ENCODE data around the gene PLOD2.
A peak's percentile ranks its signal among the peaks of the same experiment; 100 is the strongest.

The PLOD2 gene

DNA sequence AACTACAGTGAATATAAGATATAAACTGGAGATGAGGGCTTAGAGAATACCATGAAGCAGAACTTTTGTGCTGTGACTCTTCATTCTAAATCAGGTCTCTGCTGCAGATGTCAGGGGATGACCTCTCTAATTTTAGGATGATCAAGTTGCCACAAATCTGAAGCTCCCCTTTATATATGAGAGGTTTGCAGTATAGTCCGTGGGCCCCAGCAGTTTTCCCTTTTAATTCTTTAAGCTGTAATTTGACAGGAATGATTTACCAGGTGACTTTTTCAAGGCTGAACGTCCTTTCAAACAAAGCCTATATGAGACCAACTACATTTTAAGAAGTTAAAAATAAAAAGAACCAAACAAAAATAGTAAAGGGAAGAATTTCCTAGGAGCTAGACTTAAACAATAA lies 4.9 kb upstream of the PLOD2 start:
- DNase-seq, result no peak

DNA sequence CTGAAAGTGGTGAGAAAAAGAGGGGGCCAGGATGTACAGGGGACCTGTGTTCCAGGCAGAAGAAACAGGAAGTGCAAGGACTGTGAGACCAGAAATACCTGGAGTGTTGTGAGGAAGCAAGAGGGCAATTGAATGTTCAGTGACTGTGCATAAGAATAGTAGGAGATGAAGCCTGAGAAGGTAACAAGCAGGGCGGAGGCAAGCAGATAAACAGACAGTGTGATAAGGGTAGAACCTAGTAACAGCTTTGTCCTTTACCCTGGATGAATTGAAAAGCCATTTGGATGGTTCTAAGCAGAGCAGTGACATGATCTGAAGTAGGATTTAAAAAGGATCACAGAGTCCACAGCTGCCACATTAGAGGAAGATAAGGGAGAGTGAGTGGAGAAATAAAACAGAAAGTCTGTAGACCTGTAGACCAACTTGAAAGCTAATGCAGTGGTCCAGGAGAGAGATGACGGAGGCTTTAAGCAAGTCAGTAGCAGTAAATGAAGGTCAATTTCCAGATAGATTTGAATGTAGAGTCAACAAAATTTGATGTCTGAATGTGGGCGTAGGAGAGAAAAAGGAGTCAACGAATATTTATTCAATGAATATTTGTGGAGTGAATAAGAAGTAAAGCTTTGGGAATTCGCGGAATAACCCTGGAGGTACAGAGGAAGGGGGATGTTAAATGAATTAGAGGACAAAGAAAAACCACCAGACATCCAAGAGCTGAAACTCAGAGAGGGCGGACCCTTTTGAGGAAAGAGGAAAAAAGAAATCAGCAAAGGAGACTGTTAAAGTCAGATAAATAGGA lies 4.2 kb upstream of the PLOD2 start:
- DNase-seq, result peak; percentile 42

- DNase-seq, result no peak
These were observed 3.5 kb upstream of the PLOD2 start for GRCh38 chr3:146164506-146164905.

DNA sequence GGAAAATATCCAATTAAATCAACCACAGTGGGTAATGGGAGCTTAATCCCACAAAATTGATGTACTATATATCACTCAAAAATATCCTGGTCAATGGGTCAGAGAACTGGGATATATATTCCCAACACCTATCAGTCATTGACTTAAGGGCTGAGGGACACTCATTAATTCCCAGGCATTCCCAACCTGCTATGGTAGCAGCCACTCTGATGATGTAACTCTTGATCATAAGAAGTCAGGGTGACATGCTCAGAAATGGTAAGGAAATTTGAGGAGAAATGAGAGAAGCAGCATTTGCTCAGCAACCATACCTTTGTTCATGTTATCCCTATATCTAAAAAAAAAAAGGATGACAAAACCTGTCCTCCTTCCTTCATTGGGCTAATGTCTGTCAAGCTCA lies 3.1 kb upstream of the PLOD2 start:
- no peak for DNase-seq

DNA sequence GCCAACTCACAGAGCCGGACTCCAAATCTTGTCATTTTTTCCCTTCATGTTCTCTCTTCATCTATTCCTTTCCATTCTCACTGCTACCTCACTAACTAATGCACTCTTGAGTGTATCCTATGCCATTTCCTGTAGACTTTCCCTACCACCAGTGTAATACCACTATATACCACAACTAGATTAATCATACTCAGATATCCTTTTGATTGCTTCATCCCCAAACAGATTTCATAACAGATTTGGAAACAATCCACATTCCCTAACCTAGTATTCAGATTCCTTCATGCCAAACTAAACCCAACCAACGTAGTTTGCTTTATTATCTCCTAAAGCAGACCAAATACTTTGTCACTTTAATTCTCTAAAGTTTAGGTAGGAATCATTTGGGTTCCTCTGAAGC lies 2.6 kb upstream of the PLOD2 start:
- DNase-seq, result no peak

GRCh38 chr3:146162561-146162960 lies 1.6 kb upstream of the PLOD2 start:
- DNase-seq, result no peak

DNA sequence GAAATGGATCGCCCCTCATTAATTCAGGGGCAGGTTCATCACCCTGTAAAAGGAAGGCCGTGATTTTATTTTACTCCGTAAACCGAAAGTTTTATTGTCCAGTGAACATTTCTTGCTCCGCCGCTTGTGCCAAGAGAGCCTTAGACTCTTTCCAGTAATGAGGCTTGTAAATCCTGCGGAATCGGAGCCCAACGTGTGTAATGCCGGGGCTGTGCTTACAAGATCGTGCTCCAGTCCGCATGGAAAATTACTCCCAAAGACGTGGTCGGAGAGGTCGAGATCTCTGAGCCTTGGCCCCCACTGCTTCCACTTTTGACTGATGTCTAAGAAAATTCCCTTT lies 649 bp upstream of the PLOD2 start:
- no peak for DNase-seq

- DNase-seq, result peak; percentile 86
These were observed 542 bp downstream of the PLOD2 start for GRCh38 chr3:146160321-146160963.

DNA sequence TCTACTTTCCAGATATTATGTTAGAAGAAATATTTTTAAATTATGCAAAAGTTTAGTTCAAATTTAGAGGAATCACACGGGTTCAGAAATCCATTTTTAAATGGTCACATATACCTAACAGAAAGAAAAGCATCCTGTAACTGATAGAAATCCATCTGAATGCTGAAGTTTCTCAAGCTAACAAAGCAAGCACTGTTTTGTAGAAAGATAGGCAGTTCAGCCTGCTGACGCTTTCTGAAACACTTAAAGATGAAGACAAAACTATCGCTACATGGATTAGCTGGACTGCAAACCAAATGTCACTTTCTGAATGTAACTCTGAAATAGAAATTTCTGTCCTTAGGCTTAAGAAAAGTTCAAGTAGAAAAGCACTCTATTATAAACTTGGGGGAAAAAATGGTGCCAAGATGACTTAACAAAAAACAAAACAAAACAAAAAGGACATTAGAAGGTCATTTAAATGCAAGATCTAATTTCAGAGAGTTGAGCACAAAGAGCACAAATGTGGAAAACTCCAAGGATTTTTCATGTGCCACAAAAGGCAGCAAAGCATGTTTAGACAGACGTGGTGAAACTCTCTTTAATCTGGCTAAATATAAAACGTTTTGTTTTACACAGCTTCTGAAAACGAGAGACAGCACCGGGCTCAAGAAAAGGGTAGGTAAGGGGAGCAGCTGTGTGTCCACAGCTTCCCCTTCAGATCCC lies 1.2 kb downstream of the PLOD2 start:
- peak; percentile 76 for DNase-seq

DNA sequence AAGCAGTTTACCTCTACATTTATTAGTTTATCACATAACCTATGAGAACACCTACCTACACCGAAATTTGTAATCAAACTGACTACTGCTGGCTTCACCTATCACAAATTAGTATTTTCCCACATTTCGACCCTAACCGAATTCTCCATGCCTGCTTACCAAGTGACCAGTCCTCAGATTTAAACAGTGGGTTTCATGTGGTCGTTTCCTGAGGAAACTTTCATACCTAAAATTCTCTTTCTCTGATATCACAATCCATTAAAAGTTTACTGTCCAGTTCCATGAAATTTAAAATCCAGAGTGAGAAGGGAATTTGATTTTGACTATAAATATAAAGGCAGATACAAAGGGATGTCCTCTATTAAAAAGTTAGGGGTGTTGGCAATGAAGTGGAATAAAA lies 1.9 kb downstream of the PLOD2 start:
- DNase-seq, result peak; percentile 30

DNA sequence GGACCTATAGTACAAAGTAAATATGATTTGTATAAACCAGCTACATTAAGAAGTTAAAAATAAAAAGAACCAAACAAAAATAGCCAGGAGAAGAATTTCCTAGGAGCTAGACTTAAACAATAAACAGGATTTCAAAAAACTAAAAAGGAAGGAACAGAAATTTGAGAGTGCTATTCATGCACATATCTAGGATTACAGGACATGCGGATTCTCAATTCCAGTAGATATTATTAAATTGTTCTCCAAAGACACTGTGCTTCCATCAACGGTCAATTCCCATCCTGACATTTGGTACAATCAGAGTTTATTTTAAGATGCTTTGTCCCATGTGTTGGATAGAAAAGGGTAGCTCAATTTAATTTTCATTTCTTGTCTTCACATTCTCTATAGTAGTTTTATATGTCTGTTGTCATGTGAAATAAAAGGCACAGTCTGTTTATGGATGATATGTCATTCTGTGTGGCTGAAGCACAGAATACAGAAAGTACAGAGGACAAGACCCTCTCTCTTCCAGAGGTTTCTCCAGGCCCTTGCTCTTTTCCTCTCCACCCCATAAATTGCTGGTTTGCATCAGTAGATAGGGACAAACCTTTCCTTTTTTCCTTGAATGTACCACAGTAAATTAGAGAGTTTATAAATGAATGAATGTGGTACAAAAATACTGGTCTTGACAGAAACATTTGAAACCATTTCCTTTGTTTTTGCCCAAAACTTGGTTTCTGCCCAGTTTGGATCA lies 3.5 kb downstream of the PLOD2 start:
- peak; percentile 45 for DNase-seq

- DNase-seq, result peak; percentile 74
These were observed 4.2 kb downstream of the PLOD2 start for GRCh38 chr3:146156666-146157314.

DNA sequence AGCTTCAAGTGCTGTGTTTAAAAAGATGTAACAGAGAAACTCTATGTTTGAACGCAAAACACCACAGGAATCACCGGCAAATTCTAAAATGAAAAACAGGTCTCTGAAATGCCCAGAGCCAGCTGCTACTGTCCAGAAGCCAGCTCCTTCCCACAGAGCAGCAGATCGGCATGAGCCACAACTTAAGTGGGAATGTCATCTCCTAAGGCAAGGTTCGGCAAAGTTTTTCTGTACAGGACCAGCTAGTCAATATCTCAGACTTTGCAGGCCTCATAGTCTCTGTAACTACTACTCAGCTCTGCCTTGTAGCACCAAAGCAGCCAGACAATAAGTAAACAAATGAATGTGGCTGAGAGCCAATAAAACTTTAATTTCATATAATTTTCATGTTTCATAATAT lies 4.9 kb downstream of the PLOD2 start:
- DNase-seq, result peak; percentile 49

- peak; percentile 87 for DNase-seq
These were observed 6.0 kb downstream of the PLOD2 start for GRCh38 chr3:146154995-146155394.

DNA sequence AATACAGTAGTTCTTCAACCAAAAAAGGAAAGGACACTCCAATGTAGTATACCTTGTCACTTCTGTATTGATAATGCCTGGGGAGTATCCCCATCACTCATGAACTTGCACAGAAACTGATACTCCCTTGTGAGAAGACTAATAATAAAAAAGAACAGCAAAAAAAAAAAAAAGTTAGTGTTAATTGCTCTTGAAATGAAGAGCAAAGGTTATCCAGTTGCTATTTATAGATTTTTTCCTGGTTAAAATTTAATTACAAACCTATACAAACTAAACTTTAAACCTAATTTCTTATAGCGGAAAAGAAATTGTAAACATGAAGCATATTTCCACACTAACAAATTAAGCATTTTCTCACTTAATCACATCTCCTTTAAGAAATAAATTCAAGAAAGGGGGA lies 6.7 kb downstream of the PLOD2 start:
- DNase-seq, result no peak

DNA sequence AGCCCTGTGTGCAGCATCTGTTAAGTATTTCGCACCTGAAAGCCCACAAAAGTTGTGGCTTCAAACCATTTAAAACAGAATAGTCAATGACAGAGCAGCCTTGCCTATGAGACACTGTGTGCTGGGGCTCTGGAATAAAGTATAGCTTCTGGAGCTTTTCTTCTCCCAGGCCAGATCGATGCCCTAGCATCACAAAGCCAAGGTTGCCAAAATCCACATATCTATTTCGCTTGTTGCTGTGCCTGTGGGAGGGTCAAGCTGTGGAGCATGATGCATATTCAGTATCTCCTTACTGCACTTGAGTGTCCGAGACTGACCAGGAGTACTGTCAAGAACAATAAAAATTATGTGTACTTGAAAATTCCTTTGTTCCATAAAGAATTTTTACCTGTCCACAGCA lies 7.6 kb downstream of the PLOD2 start:
- no peak for DNase-seq

DNA sequence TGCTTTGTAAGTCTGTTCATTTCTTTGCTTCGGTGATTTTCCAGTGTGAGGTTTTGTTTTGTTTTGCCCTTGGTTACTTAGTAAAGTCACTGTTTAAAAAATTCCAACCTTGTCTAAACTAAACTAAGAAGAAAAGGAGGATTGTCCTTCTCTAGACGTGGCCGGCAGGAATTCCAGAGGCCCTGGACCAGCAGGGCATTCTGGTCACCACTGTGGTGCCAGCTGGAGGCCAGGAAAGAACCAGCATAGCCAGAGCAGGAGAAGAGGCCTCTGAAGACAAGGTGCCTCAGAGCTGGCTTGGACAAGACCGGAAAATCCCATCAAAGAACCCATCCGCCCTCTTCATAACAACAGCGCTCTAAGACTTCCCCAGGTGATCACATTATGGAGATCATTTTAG lies 8.2 kb downstream of the PLOD2 start:
- no peak for DNase-seq

DNA sequence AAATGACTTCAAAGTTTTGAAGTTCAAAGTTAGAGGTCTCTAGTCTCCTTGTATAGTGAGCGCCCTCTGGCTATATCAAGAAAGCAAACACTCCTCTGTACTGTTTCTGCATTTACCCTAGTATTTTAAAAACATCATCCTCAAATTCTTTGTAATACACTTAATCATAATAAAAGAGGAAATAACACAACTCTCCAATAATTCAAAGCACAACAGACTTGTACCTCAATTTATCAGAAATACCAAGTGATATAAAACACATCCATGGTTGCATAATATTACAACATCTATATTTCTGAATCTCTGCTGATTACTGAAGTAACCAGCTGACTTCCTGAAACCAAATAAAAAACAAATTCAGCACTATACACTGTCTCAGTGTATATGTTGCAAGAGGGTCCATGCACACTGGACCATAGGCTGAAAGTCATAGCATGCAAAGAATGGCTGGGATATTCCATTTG lies 12.5 kb downstream of the PLOD2 start:
- peak; percentile 78 for DNase-seq

- no peak for DNase-seq
These were observed 15.3 kb downstream of the PLOD2 start for GRCh38 chr3:146145642-146146041.

DNA sequence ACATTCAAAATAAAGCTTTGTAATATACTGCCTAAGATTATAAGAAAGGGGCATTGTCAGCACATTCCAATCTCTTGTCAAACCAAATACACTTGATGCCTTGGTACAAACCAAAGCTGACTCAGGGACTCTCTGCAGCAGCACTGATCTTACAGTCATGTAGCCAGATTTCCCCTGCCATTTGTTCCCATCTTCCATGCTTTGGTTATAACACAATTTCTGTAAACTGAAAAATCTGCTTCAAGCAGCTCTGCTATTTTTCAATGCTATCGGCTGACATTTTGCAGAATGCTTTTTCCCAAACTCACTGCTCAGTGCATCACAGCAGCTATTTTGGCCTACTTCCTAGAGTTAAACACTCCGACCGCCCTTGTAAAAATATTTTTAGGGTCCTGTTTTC lies 18.2 kb downstream of the PLOD2 start:
- DNase-seq, result no peak

- no peak for DNase-seq
These were observed 21.3 kb downstream of the PLOD2 start for GRCh38 chr3:146139586-146140110.

- DNase-seq, result no peak
These were observed 22.1 kb downstream of the PLOD2 start for GRCh38 chr3:146138902-146139301.

DNA sequence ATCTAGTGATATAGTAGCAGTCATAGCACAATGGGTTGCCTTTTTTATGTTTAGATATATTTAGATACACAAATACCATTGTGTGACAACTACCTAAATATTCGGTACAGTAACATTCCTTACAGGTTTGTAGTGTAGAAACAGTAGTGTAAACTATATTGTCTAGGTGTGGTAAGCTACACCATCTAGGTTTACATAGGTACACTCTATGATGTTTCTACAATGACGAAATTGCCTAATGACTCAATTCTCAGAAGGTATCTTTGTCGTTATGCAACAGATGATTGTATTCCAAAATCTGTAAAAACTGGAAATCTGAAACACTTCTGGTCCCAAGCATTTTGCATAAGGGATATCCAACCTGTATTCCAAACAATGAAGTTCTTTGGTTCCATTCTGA lies 24.3 kb downstream of the PLOD2 start:
- no peak for DNase-seq
